Esophagus squamous epithelium (tissue), 4 donors: ENCODE data around the gene MAP7D2.

Source experiments
- CTCF ChIP-seq, 6 experiments: fragments of 450-650 bp in 4 of 6; fragments of 200-600 bp in 2 of 6; sonication (generic) in 2 of 6; IDR thresholded peaks; one replicate each; pipeline ENCODE4 v1.5.1; 2016 to 2019; ENCODE audit warnings: antibody characterized with exemption in 6 of 6, mild to moderate bottlenecking in 4 of 6, moderate library complexity in 4 of 6
- POLR2A ChIP-seq, 4 donors: fragments of 450-650 bp; IDR thresholded peaks; one replicate each; pipeline ENCODE4 v1.6.1; 2017; ENCODE audit warnings: antibody characterized with exemption in 4 of 4, mild to moderate bottlenecking in 4 of 4, moderate library complexity in 3 of 4

- TF ChIP-seq POLR2A (IDR thresholded peaks at IDR 0.05), result no peak
- no peak for TF ChIP-seq CTCF (IDR thresholded peaks at IDR 0.05)
Measured at GRCh38 chrX:20019672-20020365, 96.9 kb downstream of the MAP7D2 start.
